ENCODE data around the gene ACMSD.

ACMSD gene

DNA sequence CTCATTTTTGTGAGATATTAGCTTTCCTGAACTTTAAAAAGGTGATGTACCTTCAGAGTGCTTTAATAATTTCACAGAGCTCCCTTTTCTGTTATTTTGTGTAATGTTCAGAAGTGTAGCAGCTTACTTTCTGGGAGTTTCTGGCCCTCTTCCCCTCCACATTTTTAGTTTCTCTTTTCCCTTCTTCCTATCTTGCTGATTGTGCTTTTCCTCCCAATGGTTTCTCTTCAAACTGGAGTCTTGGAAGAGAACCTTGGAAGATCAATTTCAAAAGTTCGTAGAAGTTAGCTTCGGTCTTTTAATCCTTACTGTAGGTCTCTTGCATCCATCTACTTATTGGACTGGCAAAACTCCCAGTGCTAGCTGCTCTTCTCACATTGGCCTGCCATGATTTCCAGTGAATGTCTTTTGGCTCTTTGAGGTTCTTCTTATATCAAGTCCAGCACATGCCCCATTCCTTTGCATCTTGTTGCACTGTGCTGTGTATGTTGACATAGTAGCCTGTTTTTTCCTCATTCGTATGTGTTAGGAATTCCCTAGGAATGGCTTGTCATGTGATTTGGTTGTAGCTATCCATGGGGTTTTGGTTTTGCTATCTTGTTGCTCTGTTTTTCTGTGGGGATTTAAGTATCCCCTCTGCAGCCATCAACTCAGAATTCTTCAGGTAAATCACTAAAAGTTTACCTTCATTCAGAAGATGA is 88.0 kb downstream of the ACMSD start:
- DNase-seq (ENCODE audit: low read depth) = no peak
- H3K4me3 ChIP-seq (ENCODE audit: low read depth, low read length) = no peak overlapping the region
- TF ChIP-seq, protein P1, sequence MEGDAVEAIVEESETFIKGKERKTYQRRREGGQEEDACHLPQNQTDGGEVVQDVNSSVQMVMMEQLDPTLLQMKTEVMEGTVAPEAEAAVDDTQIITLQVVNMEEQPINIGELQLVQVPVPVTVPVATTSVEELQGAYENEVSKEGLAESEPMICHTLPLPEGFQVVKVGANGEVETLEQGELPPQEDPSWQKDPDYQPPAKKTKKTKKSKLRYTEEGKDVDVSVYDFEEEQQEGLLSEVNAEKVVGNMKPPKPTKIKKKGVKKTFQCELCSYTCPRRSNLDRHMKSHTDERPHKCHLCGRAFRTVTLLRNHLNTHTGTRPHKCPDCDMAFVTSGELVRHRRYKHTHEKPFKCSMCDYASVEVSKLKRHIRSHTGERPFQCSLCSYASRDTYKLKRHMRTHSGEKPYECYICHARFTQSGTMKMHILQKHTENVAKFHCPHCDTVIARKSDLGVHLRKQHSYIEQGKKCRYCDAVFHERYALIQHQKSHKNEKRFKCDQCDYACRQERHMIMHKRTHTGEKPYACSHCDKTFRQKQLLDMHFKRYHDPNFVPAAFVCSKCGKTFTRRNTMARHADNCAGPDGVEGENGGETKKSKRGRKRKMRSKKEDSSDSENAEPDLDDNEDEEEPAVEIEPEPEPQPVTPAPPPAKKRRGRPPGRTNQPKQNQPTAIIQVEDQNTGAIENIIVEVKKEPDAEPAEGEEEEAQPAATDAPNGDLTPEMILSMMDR (IDR thresholded peaks at IDR 0.05; ENCODE audit: insufficient read depth, low read depth, low read length, missing control alignments) = no peak

DNA sequence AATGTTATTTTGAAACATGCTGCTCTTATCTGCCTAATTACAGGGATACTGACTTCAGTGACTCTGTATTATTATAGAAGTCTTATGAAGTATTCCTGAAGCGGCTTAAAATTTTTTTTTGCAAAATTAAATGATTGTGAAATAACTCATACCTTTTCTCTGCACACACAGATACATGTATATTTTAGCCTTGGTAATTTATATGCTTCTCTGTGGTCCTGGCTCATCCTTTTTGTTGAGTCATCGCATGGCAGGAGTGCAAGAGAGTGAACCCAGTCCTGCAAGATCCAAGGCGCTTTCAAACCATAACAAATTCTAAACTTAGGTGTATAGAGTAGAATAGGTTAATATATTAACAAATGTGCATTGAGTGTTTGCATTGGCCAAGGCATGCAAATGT is 88.8 kb downstream of the ACMSD start:
- no peak for DNase-seq (ENCODE audit: low read depth)
- TF ChIP-seq, protein P1 (IDR thresholded peaks at IDR 0.05; ENCODE audit: insufficient read depth, low read depth, low read length, missing control alignments) = no peak
- H3K4me3 ChIP-seq (ENCODE audit: low read depth, low read length) = no peak overlapping the region

DNA sequence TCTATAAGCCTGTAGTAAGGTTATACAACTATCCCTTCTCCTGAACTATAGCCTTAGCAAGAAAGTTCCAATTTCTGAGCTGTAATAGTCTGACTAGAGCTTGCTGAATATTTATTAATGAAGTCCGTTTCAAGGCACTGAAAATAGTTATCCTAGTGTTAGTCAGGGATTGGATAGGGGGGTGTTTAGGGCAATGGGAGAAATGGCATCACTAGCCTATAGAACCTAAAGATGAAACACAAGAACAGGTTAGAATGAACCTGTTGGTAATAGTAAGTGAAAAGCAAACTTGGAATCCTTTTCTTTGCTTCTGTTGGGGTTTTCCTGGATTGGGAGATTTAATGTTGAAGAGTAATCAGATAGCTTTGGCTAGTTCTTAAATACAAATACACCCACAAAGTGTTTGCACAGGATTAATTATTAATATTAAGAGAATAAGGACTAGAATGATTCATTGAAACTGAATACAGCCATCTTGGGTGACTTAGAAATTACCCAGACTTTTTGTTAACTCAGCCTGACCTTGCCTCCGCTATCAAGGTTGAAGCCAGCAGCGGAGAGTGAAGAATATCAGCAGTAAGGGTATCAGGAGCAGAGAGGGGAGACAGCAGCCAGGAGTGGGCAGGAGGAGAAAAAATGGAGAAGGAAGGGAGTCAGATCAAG is 94.6 kb downstream of the ACMSD start:
- DNase-seq (ENCODE audit: low read depth) = no peak
- H3K4me3 ChIP-seq (ENCODE audit: low read depth, low read length) = no peak overlapping the region
- TF ChIP-seq, protein P1 (IDR thresholded peaks at IDR 0.05; ENCODE audit: insufficient read depth, low read depth, low read length, missing control alignments) = no peak

DNA sequence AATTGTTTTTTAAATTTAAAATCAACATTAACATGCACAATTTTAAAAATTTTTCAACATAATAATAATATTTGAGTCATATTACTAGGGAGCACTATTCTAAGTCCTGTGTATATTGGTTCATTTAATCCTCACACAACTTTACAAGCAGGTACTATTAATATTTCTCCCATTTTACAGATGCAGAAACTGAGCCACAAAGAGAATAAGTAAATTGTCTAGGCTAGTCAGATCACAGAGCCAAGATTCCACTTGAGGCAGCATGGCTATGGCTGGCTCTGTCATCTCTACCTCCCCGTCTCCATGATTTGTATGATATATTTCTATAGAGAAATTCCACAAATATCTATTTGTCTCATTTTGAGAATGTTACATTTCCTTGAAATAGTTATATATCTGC is 95.3 kb downstream of the ACMSD start:
- no peak overlapping the region for H3K4me3 ChIP-seq (ENCODE audit: low read depth, low read length)
- no peak for DNase-seq (ENCODE audit: low read depth)
- TF ChIP-seq, protein P1 (IDR thresholded peaks at IDR 0.05; ENCODE audit: insufficient read depth, low read depth, low read length, missing control alignments) = no peak

DNA sequence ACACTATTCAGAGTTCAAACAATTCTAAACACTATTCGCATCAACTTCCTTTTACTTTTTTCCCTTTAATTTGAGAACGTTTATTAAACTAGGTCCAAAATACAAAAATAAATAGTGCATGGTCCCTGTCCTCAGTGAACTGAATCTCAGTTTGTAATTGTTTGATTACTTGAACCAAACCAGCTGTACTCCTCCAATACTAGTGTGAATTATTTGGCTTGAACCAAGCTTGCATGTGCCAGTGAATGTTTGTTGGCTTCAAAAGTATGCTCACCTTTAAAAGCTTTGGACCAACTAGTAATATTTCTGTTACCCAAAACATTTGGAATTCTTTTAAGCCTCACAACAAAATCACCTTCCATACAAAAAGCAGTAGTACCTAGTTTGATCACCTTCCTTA is 95.7 kb downstream of the ACMSD start:
- H3K4me3 ChIP-seq (ENCODE audit: low read depth, low read length) = no peak overlapping the region
- TF ChIP-seq, protein P1 (IDR thresholded peaks at IDR 0.05; ENCODE audit: insufficient read depth, low read depth, low read length, missing control alignments) = no peak
- no peak for DNase-seq (ENCODE audit: low read depth)

DNA sequence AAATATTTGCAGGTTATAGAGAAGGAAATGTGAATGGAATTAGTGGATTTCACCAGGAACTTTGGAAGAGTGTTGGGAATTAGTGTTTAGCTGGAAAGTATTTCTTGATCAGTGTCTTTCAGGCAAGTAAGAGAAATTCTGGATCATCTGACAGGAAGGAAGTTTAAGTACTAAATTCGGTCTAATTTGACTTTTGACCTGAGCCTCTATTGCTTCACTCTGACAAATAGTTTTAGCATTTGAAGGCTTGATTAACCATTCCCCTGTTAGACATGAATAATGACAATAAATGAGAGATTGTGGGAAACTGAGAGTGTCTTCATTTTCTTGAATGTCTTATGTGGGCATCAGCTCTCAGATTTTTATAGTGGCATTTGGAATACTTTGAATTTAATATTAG is 96.2 kb downstream of the ACMSD start:
- no peak overlapping the region for H3K4me3 ChIP-seq (ENCODE audit: low read depth, low read length)
- no peak for DNase-seq (ENCODE audit: low read depth)
- TF ChIP-seq, protein P1 (IDR thresholded peaks at IDR 0.05; ENCODE audit: insufficient read depth, low read depth, low read length, missing control alignments) = no peak

Measured in GM12865 (cell line).